Neural cell (in vitro differentiated cells): ENCODE measurements around the gene CCL27.

Experiments
- CTCF ChIP-seq: fragments of 450-650 bp; IDR thresholded peaks from 2 replicates; pipeline ENCODE4 v1.5.1; 2014; ENCODE audit warnings: antibody characterized with exemption, mild to moderate bottlenecking, moderate library complexity; ENCODE audit not compliant: poor library complexity, severe bottlenecking
- MXI1 ChIP-seq: fragments of 450-650 bp; conservative IDR thresholded peaks from 2 replicates; pipeline ENCODE4 v1.6.1; 2014; ENCODE audit warnings: antibody characterized with exemption, mild to moderate bottlenecking; ENCODE audit not compliant: poor library complexity, severe bottlenecking
- SMC3 ChIP-seq: fragments of 450-650 bp; conservative IDR thresholded peaks from 2 replicates; pipeline ENCODE4 v1.6.1; 2014; ENCODE audit warnings: antibody characterized with exemption, mild to moderate bottlenecking, moderate library complexity; ENCODE audit not compliant: poor library complexity

- TF ChIP-seq CTCF = no peak
- TF ChIP-seq SMC3 = peak; percentile 22
- peak; percentile 65 for TF ChIP-seq MXI1
Measured at GRCh38 chr9:34620061-34620994, 42.1 kb downstream of the CCL27 start, which contains the start of gene DCTN3.
